Measurements from ENCODE around the gene SH3BGRL3.

DNA sequence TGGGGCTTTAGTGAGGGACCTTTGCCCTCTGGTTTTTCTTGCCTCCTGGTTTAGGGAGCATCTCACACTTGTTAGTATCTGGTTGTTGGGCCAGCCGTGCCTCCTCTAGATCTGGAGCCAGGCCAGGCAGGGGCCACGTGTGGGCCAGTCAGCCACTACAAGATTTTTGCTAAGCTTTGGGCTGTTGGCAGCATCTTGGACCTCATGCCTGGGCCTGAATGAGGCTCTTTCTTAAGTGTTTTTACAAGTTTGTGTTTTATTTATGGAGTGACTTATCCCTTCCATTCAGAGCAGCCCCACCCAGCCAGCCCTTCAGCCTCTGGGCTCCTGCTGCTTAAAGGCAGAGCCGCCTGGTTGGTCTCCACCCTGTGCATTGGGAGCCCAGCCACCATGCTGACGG, 1.6 kb upstream of the SH3BGRL3 start:
- TF ChIP-seq EP300 (IDR thresholded peaks at IDR 0.05) (no peak), POLR2AphosphoS5 (IDR thresholded peaks at IDR 0.05) (no peak), POLR2A (IDR thresholded peaks at IDR 0.05) (no peak)
